PC-9 (cell line): ENCODE data around the gene SLC25A27.

ENCODE experiments used
- EZH2 ChIP-seq: fragments of 200-600 bp; sonication (generic); IDR thresholded peaks from 2 replicates; pipeline ENCODE4 v1.8.0; 2017; ENCODE audit warnings: antibody characterized with exemption, low read depth
- TF ChIP-seq, protein P1 (sequence below): fragments of 200-600 bp; sonication (generic); conservative IDR thresholded peaks from 2 replicates; pipeline ENCODE4 v1.6.1; 2017; ENCODE audit warnings: mixed run types, antibody characterized with exemption, mild to moderate bottlenecking, moderate library complexity

- TF ChIP-seq, protein P1, sequence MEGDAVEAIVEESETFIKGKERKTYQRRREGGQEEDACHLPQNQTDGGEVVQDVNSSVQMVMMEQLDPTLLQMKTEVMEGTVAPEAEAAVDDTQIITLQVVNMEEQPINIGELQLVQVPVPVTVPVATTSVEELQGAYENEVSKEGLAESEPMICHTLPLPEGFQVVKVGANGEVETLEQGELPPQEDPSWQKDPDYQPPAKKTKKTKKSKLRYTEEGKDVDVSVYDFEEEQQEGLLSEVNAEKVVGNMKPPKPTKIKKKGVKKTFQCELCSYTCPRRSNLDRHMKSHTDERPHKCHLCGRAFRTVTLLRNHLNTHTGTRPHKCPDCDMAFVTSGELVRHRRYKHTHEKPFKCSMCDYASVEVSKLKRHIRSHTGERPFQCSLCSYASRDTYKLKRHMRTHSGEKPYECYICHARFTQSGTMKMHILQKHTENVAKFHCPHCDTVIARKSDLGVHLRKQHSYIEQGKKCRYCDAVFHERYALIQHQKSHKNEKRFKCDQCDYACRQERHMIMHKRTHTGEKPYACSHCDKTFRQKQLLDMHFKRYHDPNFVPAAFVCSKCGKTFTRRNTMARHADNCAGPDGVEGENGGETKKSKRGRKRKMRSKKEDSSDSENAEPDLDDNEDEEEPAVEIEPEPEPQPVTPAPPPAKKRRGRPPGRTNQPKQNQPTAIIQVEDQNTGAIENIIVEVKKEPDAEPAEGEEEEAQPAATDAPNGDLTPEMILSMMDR = no peak
- no peak for TF ChIP-seq EZH2
Measured at GRCh38 chr6:46661483-46661882, 8.7 kb downstream of the SLC25A27 start.
